Subcutaneous adipose tissue (tissue), 4 donors: ENCODE measurements around the gene LMAN2. TPM values are rescaled to one million over a fixed set of nuclear protein-coding genes. Genes with fewer than 3 reads are reported as not detected.

ENCODE experiments used
- CTCF ChIP-seq: fragments of 450-650 bp; IDR thresholded peaks from one replicate; pipeline ENCODE4 v1.5.1; 2016; ENCODE audit warnings: low read depth, mild to moderate bottlenecking, control low read depth, antibody characterized with exemption, moderate library complexity
- total RNA-seq, 4 donors: library from RNA; depleted of rRNA; stranded (reverse); fragments of >200 nt; gene quantifications; one replicate each; pipeline ENCODE4 v1.1.0, GENCODE V29; 2016

Gene LMAN2
- total RNA-seq, 4 donors from 2014 or later = 93.6 to 158 (median 129) TPM

- TF ChIP-seq CTCF = no peak
Observed at GRCh38 chr5:177303121-177303924, 48.1 kb downstream of the LMAN2 start, which contains the start of the genes PRELID1 and RAB24. Gene PRELID1 (plus strand): TSS chr5:177303799. CDS start chr5:177303986, 187 bp downstream. Gene RAB24 (minus strand): TSS chr5:177303719. CDS start chr5:177303288, 431 bp downstream.

- no peak for TF ChIP-seq CTCF
Observed at GRCh38 chr5:177302354-177303110, 48.9 kb downstream of the LMAN2 start.

- TF ChIP-seq CTCF = no peak
Observed at GRCh38 chr5:177301503-177302165, 49.8 kb downstream of the LMAN2 start.

- no peak for TF ChIP-seq CTCF
Observed at GRCh38 chr5:177300951-177301350, 50.5 kb downstream of the LMAN2 start.

- TF ChIP-seq CTCF = no peak
Observed at GRCh38 chr5:177300236-177300880, 51.1 kb downstream of the LMAN2 start.

- TF ChIP-seq CTCF = no peak
Observed at GRCh38 chr5:177299697-177300096, 51.8 kb downstream of the LMAN2 start.
